ENCODE results near the gene PPP6R1. TPM values are rescaled to one million over a fixed set of nuclear protein-coding genes. Genes with fewer than 3 reads are reported as not detected.

Gene PPP6R1
- total RNA-seq, 1 donor from 2014 or later: 220 TPM

- peaks cover 43% of the 10 kb centered on the region for H3K36me3 Mint-ChIP-seq (ENCODE audit: low read depth)
- H3K27ac Mint-ChIP-seq: peak overlapping the region; percentile 93
- no peak overlapping the region for H3K4me3 Mint-ChIP-seq
- no peak for TF ChIP-seq CTCF (IDR thresholded peaks at IDR 0.05)
- H3K27me3 Mint-ChIP-seq: no peaks in the 10 kb centered on the region
- intact Hi-C loops (cut with micrococcal nuclease): loop anchor here (2.0 kb wide), 1 partner anchor 23 kb away; no protein-coding TSS in a partner anchor
- ATAC-seq (ENCODE audit: low read depth): no peak
- DNase-seq: no peak
- H3K4me1 Mint-ChIP-seq: peaks cover 69% of the 10 kb centered on the region
- no peaks in the 10 kb centered on the region for H3K9me3 Mint-ChIP-seq
- ChIA-PET CTCF (interaction anchor here (1.4 kb wide), 1 partner anchor 18 kb away, joined by 3 read pairs; no protein-coding TSS in a partner anchor), POLR2A (interaction anchor here (1.6 to 11.6 kb wide), 3 partner anchors 21 to 322 kb away, joined by 6 to 277 read pairs (median 13); partner anchors contain the start of genes FIZ1, PPP6R1 and UBE2S)
Observed at GRCh38 chr19:55277494-55277893, 18.7 kb upstream of the PPP6R1 start.

GRCh38 chr19:55276720-55277430 is 18.1 kb upstream of the PPP6R1 start:
- DNase-seq: no peak
- ChIA-PET POLR2A (interaction anchor here (1.6 to 11.6 kb wide), 3 partner anchors 20 to 323 kb away, joined by 6 to 277 read pairs (median 13); partner anchors contain the start of genes FIZ1, PPP6R1 and UBE2S), CTCF (interaction anchor here (1.4 to 1.5 kb wide), 2 partner anchors 17 to 23 kb away, joined by 3 to 5 read pairs; no protein-coding TSS in a partner anchor)
- H3K27me3 Mint-ChIP-seq: no peaks in the 10 kb centered on the region
- no peak for TF ChIP-seq CTCF (IDR thresholded peaks at IDR 0.05)
- peaks cover 69% of the 10 kb centered on the region for H3K4me1 Mint-ChIP-seq
- H3K4me3 Mint-ChIP-seq: peak overlapping the region; percentile 68
- peak; percentile 6 for ATAC-seq (ENCODE audit: low read depth)
- H3K27ac Mint-ChIP-seq: peak overlapping the region; percentile 93
- intact Hi-C loops (cut with micrococcal nuclease): loop anchor here (1.0 to 2.0 kb wide), 3 partner anchors 18 to 24 kb away; partner anchors contain the start of gene PPP6R1
- no peaks in the 10 kb centered on the region for H3K9me3 Mint-ChIP-seq
- peaks cover 48% of the 10 kb centered on the region for H3K36me3 Mint-ChIP-seq (ENCODE audit: low read depth)

GRCh38 chr19:55275851-55276719 is 17.3 kb upstream of the PPP6R1 start:
- Mint-ChIP-seq H3K9me3 (no peaks in the 10 kb centered on the region), H3K27ac (peak overlapping the region; percentile 93), H3K4me3 (peak overlapping the region; percentile 68), H3K36me3 (ENCODE audit: low read depth) (peaks cover 52% of the 10 kb centered on the region), H3K27me3 (no peaks in the 10 kb centered on the region), H3K4me1 (peaks cover 61% of the 10 kb centered on the region)
- ATAC-seq (ENCODE audit: low read depth): peak; percentile 43
- ChIA-PET CTCF (interaction anchor here (0.6 to 1.5 kb wide), 3 partner anchors 18 to 26 kb away, joined by 3 to 5 read pairs (median 3); no protein-coding TSS in a partner anchor), POLR2A (interaction anchor here (0.6 to 11.6 kb wide), 8 partner anchors 13 to 323 kb away, joined by 3 to 277 read pairs (median 4); partner anchors contain the start of genes FIZ1, PPP6R1 and UBE2S)
- no peak for TF ChIP-seq CTCF (IDR thresholded peaks at IDR 0.05)
- intact Hi-C loops (cut with micrococcal nuclease): loop anchor here (1.0 to 2.0 kb wide), 3 partner anchors 17 to 25 kb away; partner anchors contain the start of gene PPP6R1
- no peak for DNase-seq

- DNase-seq: no peak
- ATAC-seq (ENCODE audit: low read depth): no peak
- Mint-ChIP-seq H3K9me3 (no peaks in the 10 kb centered on the region), H3K4me3 (no peak overlapping the region), H3K4me1 (peaks cover 44% of the 10 kb centered on the region), H3K36me3 (ENCODE audit: low read depth) (peaks cover 65% of the 10 kb centered on the region), H3K27ac (no peak overlapping the region), H3K27me3 (no peaks in the 10 kb centered on the region)
- intact Hi-C loops (cut with micrococcal nuclease): no loop called here
- no peak for TF ChIP-seq CTCF (IDR thresholded peaks at IDR 0.05)
- CTCF ChIA-PET: no interaction called here
- POLR2A ChIA-PET: interaction anchor here (0.5 to 11.6 kb wide), 2 partner anchors 18 to 360 kb away, joined by 5 to 277 read pairs; partner anchors contain the start of gene PPP6R1
Observed at GRCh38 chr19:55273978-55274707, 15.3 kb upstream of the PPP6R1 start.

All from activated B cell treated with CpG ODN at 0.5 μM for 24 hours (primary cell).